ENCODE data around the gene CEACAM6. TPM values are rescaled to one million over a fixed set of nuclear protein-coding genes. Genes with fewer than 3 reads are reported as not detected.

Gene CEACAM6
- total RNA-seq, 1 experiment from 2014 or later: 10.7 TPM

- H3K36me3 ChIP-seq (ENCODE audit: control insufficient read depth, insufficient read depth, low read length): no peaks in the 10 kb centered on the region
- no peaks in the 10 kb centered on the region for H3K9me3 ChIP-seq
- H3K27ac Mint-ChIP-seq (ENCODE audit: unreplicated experiment): no peak overlapping the region
- H3K4me3 Mint-ChIP-seq (ENCODE audit: unreplicated experiment): no peak overlapping the region
- intact Hi-C loops (cut with micrococcal nuclease; ENCODE audit: unreplicated experiment): no loop called here
- no peaks in the 10 kb centered on the region for H3K27me3 Mint-ChIP-seq (ENCODE audit: insufficient read depth, unreplicated experiment)
- CTCF ChIA-PET: interaction anchor here (1.1 kb wide), 1 partner anchor 33 kb away, joined by 4 read pairs; no protein-coding TSS in a partner anchor
- H3K4me3 ChIP-seq (ENCODE audit: low read depth, low read length): no peak overlapping the region
- peaks cover 25% of the 10 kb centered on the region for H3K4me1 Mint-ChIP-seq (ENCODE audit: low read depth, unreplicated experiment)
- no peak for TF ChIP-seq CTCF (IDR thresholded peaks at IDR 0.05; ENCODE audit: insufficient read depth in 1 of 2, low read depth in 1 of 2, low read length in 1 of 2, severe bottlenecking in 1 of 2, unreplicated experiment in 1 of 2)
- H3K27me3 ChIP-seq (replicated peaks; ENCODE audit: control insufficient read depth, insufficient read depth, low read length): no peaks in the 10 kb centered on the region
- H3K36me3 Mint-ChIP-seq (ENCODE audit: insufficient read depth, unreplicated experiment): no peaks in the 10 kb centered on the region
- no peak for DNase-seq
- no TSS peak for BruUV-seq (replicated peaks)
- H3K9me3 Mint-ChIP-seq (ENCODE audit: unreplicated experiment): no peaks in the 10 kb centered on the region
- peaks cover 38% of the 10 kb centered on the region for H3K4me1 ChIP-seq
- POLR2A ChIA-PET: no interaction called here
Observed at GRCh38 chr19:41739361-41739760, 16.0 kb upstream of the CEACAM6 start.

- Mint-ChIP-seq H3K4me1 (ENCODE audit: low read depth, unreplicated experiment) (peaks cover 12% of the 10 kb centered on the region), H3K36me3 (ENCODE audit: insufficient read depth, unreplicated experiment) (no peaks in the 10 kb centered on the region), H3K9me3 (ENCODE audit: unreplicated experiment) (no peaks in the 10 kb centered on the region), H3K4me3 (ENCODE audit: unreplicated experiment) (no peak overlapping the region), H3K27me3 (ENCODE audit: insufficient read depth, unreplicated experiment) (no peaks in the 10 kb centered on the region), H3K27ac (ENCODE audit: unreplicated experiment) (no peak overlapping the region)
- no peaks in the 10 kb centered on the region for H3K9me3 ChIP-seq
- H3K4me1 ChIP-seq: peaks cover 26% of the 10 kb centered on the region
- no peaks in the 10 kb centered on the region for H3K36me3 ChIP-seq (ENCODE audit: control insufficient read depth, insufficient read depth, low read length)
- H3K27me3 ChIP-seq (replicated peaks; ENCODE audit: control insufficient read depth, insufficient read depth, low read length): no peaks in the 10 kb centered on the region
- ChIA-PET CTCF (interaction anchor here (1.1 to 1.3 kb wide), 2 partner anchors 34 kb away, joined by 3 to 4 read pairs; no protein-coding TSS in a partner anchor), POLR2A (no interaction called here)
- no peak for TF ChIP-seq CTCF (IDR thresholded peaks at IDR 0.05; ENCODE audit: insufficient read depth in 1 of 2, low read depth in 1 of 2, low read length in 1 of 2, severe bottlenecking in 1 of 2, unreplicated experiment in 1 of 2)
- DNase-seq: no peak
- intact Hi-C loops (cut with micrococcal nuclease; ENCODE audit: unreplicated experiment): no loop called here
- TSS peak; percentile 27 for BruUV-seq (replicated peaks)
- H3K4me3 ChIP-seq (ENCODE audit: low read depth, low read length): no peak overlapping the region
Observed at GRCh38 chr19:41740415-41741243, 14.7 kb upstream of the CEACAM6 start.

GRCh38 chr19:41741244-41741554 is 14.1 kb upstream of the CEACAM6 start:
- ChIA-PET CTCF (interaction anchor here (1.3 kb wide), 1 partner anchor 34 kb away, joined by 3 read pairs; no protein-coding TSS in a partner anchor), POLR2A (no interaction called here)
- Mint-ChIP-seq H3K4me1 (ENCODE audit: low read depth, unreplicated experiment) (peaks cover 17% of the 10 kb centered on the region), H3K9me3 (ENCODE audit: unreplicated experiment) (no peaks in the 10 kb centered on the region), H3K36me3 (ENCODE audit: insufficient read depth, unreplicated experiment) (no peaks in the 10 kb centered on the region), H3K27me3 (ENCODE audit: insufficient read depth, unreplicated experiment) (no peaks in the 10 kb centered on the region), H3K27ac (ENCODE audit: unreplicated experiment) (no peak overlapping the region), H3K4me3 (ENCODE audit: unreplicated experiment) (no peak overlapping the region)
- Histone ChIP-seq H3K36me3 (ENCODE audit: control insufficient read depth, insufficient read depth, low read length) (no peaks in the 10 kb centered on the region), H3K4me1 (peaks cover 23% of the 10 kb centered on the region), H3K4me3 (ENCODE audit: low read depth, low read length) (no peak overlapping the region), H3K27me3 (replicated peaks; ENCODE audit: control insufficient read depth, insufficient read depth, low read length) (no peaks in the 10 kb centered on the region), H3K9me3 (no peaks in the 10 kb centered on the region)
- no TSS peak for BruUV-seq (replicated peaks)
- intact Hi-C loops (cut with micrococcal nuclease; ENCODE audit: unreplicated experiment): no loop called here
- DNase-seq: no peak
- TF ChIP-seq CTCF (IDR thresholded peaks at IDR 0.05; ENCODE audit: insufficient read depth in 1 of 2, low read depth in 1 of 2, low read length in 1 of 2, severe bottlenecking in 1 of 2, unreplicated experiment in 1 of 2): no peak

Measured in Caco-2 (cell line).